IPS-NIHi7 (cell line): ENCODE results near the gene STAMBP.

Source experiments
- DNase-seq: peaks from one replicate; pipeline ENCODE4 v3.0.0; 2012; ENCODE audit warnings: mixed read lengths; ENCODE audit errors: extremely low spot score

The STAMBP gene

DNA sequence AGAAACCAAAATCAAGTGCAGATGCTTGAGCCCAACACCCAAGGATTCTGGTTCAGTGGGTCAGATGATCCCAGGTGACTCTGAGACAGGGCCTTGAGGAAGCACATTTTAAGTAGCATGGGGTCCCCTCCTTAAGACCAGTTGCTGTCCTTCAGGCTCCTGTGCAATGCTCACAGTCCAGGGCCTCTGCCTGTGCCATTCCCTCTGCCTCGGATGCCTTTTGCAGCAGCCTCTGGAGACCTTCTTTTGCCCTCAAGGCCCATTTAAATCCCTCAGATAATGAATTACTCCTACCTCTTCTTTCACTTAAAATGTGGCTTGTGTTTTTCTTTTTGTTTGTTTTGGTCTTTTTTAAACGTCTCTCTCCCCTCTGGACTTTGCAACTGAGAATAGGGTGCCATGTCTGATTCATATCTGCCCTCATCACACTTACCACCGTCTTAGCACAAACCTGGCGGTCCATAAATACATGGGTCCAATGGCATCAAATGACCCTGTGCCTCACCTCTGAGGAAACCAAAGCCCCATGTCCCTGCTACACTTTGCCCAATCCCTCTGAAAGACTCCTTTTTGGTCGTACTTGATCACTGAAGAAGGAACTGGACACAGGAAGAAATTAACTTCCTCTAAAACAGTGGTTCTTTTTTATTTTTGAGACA is 78.2 kb downstream of the STAMBP start:
- no peak for DNase-seq

DNA sequence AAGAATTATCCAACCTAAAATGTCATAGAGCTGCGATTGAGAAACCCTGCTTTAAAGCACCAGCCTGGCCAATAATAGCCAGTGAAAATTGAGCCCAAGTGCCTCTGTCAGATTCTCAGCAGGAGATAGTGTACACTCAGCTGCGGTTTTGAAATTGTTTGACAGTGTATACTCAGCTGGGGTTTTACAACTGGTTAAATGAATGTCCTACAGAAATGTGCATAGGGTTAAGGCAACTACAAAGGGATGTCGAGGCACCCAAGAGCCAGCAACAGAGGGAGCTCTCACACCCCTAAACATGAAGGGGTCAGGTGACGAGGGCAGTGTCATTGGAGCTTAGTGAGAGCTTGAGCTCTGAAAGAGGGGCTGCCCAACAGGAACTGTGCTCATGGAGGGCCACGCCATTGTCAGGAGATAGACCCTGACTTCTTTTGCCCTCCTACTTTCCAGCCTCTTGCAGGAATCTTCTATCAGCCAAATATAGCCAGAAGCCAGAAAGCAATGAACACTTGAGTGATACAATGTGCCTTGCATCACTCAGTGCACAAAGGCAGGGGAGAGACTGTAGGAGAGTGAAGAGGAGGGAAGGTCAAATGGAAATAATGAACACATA is 79.2 kb downstream of the STAMBP start:
- peak; percentile 73 for DNase-seq

DNA sequence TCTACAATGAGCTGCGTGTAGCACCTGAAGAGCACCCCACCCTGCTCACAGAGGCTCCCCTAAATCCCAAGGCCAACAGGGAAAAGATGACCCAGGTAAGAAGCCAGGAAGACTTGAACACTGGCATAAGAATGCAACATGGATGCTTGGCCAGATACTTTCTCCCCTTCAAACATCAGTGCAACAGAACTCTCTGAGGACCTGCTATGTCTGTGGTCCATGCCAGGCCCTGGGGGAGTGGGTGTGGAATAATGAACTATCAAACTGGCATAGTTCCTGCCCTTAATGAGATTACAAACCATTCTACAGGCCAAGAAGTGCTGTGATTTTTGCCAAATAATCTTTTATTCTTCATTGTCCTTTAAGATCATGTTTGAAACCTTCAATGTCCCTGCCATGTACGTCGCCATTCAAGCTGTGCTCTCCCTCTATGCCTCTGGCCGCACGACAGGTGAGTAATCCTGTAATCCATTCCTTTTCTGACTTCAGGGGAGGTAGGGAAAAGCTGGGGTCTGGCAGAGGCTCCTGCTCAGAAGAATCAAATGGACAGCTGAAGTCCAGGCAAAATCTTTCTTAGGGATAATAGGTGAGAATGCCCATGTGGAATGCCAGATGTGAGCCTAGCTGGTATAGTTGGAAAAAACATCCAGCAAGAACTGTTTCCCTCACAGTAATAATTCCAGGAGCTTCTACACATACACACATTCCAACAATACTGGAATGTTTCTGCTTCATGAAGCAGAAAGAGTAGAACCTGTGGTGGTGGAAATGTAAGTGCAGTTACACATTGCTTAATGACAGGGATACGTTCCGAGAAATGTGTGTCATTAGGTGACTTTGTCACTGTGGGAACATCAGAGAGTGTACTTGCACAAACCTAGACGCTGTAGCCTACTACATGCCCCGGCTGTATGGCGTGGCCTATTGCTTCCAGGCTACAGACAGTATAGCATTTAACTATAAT is 80.2 kb downstream of the STAMBP start:
- no peak for DNase-seq

DNA sequence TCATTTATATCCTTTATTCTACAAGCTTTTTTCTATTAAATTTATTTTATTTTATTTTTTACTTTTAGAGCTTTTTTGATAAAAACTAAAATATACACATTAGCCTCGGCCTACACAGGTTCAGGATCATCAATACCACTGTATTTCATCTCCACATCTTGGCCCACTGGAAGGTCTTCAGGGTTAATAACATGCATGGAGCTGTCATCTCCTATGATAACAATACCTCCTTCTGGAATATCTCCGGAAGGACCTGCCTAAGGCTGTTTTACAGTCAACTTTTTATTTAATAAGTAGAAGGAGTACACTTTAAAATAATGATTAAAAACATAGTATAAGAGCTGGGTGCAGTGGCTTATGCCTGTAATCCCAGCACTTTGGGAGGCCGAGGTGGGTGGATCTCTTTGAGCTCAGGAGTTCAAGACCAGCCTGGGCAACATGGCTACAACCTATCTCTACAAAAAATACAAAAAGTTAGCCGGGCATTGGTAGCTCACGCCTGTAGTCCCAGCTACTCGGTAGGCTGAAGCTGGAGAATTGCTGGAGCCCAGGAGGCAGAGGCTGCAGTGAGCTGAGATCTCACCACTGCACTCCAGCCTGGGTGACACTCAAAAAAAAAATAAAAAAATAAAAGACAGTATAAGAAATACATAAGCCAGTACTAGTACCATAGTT is 82.2 kb downstream of the STAMBP start:
- DNase-seq, result no peak

DNA sequence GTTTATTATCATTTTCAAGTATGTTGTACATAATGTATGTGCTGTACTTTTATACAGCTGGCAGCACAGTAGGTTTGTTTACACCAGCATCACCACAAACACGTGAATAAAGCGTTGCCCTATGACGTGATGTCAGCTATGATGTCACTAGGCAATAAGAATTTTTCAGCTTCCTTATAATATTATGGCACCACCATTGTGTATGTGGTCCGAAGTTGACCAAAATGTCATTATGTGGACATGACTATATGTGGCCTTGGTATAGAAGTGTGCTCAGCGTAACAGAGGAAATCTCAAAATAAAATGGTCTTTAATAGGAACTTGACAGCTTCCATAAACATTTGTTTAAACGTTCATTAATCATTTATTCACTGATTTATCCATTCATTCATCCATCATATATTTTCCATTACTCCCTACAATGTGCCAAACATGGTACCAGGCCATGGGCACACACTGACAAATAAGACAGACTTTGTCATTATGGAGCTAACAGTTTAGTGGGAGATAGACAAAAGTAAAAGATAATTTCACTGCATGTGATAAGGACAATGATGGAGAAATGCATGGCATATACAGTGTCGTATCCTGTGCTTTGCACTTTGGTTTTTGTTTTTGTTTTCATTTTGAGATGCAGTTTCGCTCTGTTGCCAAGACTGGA is 82.9 kb downstream of the STAMBP start:
- DNase-seq, result no peak

DNA sequence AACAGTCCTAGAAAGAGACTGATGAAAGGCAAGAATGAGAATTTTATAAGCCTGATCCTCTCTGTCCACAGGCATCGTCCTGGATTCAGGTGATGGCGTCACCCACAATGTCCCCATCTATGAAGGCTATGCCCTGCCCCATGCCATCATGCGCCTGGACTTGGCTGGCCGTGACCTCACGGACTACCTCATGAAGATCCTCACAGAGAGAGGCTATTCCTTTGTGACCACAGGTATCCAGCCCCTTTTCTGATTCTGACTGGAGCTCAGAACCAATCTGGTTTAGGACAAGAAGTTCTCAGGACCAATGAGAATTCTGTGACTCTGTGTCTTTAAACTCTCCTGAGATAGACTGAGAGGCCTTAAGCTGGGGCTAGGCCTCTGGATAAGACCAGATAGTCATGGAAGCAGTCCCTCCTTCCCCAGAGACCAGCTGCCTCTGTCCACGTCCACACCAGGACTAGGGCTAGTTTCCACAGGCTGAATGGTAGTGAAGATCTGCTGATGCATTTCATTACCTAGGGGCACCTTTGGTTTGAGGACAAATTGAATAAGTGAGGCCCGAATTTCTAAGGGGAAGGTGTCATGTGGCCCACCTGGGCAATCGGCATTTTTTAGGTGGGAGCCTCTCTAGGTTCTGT is 84.8 kb downstream of the STAMBP start:
- DNase-seq, result no peak

DNA sequence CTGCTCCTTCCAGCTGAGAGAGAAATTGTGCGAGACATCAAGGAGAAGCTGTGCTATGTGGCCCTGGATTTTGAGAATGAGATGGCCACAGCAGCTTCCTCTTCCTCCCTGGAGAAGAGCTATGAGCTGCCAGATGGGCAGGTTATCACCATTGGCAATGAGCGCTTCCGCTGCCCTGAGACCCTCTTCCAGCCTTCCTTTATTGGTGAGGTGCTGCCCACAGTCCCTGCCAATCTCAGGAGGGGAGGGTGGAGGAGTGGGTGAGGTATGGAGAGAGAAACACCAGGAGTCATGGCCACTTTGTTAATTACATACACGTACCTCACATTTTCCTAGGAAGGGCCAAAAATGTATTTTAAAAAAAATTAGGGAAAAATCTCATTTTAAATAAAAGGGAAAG is 85.9 kb downstream of the STAMBP start:
- DNase-seq, result no peak

DNA sequence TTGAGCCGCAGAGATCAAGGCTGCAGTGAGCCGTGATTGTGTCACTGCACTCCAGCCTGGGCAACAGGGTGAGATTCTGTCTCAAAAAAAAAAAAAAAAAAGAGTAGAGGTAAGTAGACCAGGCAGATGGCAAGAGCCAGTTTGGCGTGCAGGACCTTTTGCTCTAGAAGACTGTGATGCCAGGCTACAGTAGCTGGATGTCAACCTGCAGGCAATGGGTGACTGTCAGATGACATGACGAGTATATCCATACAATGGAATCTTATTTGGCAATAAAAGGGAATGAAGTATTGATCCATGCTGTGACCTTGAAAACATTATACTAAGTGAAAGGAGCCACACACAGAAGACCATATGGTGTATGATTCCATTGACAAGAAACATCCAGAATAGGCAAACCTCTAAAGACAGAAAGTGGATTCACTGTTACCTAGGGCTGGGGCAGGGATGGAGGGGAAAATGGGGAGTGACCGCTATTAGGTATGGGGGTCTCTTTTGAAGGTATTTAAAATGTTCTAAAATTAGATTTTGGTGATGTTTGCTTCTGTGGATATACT is 86.8 kb downstream of the STAMBP start:
- DNase-seq, result no peak

DNA sequence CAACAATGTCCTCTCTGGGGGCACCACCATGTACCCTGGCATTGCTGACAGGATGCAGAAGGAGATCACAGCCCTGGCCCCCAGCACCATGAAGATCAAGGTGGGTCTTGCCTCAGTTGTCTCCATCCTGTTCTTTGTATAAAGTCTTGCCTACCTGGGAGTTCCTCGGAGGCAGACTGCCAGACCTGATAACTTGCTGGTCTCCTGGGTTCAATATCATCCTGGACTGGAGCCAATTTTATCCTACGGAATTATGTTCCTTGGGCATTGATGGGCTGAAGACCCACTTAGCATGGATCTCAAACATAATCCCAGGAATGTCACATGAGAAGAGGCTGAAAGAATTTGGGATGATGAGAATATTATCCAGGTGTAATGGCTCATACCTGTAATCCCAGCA is 87.9 kb downstream of the STAMBP start:
- DNase-seq, result no peak

DNA sequence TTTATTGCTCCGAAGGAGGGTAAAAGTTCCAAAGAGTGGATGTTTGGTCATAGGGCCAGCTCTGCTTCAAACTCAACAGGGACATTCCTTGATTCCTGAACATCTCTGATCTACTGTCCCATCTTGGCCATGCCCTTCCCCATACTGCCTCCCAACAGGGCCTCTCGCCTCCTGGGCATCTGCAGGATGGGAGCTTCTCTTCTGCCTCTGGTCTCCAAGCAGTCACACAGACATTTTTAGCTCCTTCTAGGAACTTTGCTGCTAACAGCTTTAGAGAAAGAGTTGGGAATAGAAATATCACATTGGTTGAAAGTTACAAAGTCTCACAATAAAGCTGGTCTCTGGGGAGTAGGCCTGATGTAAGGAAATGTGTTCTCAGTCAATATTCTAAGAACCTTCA is 88.5 kb downstream of the STAMBP start:
- DNase-seq, result no peak

DNA sequence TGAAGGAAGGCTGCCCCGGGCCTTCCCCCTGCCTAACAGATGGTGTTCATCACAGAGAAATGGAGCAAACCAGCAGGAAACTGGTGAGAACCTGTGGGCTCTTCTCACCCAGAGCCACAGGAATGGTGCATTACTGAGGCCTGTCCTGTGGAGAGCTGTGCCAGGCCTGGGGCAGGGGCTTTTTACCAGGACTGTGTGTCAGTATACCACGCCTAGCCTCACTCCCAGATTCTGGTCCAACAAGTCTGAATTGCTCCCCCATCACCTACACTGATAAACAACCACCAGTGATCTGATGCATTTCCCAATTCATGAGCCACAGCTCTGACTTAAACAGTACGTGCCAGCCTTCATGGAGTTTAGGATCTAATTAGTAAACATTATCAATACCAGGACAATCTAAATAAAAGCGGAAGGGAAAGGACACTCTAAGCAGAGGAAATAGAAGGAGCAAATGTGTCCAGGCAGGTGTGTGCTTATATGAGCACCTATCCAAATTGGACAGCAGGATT is 89.0 kb downstream of the STAMBP start:
- no peak for DNase-seq

DNA sequence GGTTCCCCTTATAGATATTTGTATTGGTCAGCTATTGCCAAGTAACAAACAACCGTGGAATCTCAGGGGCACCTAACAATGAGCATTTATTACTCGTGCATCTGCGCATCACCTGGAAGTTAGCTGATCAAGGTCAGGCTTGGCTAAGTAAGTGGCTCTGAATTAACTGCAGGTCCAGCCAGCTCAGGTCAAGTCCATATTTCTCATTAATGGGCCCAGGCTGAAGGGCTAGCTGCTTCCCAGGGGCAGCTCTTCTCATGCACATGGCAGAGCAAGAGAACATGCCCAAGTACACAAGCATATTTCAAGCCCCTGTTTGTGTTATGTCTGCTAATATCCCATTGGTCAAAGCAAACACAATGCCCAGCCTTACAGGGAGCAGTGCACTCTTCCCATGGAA is 90.1 kb downstream of the STAMBP start:
- no peak for DNase-seq

DNA sequence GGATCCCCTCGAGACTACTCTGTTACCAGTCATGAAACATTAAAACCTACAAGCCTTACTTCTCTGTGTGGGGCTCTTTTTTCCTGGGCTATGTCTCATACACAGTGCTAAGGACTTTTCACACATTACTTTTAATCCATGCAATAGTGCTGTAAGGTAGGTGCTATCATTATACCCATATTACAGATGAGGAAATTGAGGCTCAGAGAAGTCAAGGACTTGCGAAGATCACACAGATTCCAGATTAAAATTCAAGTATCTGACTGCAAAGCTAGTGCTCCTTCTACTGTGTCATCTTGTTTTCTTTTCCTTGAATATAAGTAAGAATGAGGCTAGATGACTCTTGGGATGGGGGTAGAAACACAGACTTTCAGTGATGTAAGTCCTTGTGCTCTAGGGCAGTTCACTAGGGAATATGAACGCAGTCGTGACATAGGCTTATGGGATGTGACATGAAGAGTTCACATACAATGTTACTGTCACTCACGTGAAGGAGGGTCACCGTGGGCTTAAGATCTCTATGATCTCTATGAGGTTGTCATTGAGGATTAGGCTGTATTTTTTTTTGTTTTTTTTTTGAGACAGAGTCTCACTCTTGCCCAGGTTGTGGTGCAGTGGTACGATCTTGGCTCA is 91.0 kb downstream of the STAMBP start:
- DNase-seq, result no peak

DNA sequence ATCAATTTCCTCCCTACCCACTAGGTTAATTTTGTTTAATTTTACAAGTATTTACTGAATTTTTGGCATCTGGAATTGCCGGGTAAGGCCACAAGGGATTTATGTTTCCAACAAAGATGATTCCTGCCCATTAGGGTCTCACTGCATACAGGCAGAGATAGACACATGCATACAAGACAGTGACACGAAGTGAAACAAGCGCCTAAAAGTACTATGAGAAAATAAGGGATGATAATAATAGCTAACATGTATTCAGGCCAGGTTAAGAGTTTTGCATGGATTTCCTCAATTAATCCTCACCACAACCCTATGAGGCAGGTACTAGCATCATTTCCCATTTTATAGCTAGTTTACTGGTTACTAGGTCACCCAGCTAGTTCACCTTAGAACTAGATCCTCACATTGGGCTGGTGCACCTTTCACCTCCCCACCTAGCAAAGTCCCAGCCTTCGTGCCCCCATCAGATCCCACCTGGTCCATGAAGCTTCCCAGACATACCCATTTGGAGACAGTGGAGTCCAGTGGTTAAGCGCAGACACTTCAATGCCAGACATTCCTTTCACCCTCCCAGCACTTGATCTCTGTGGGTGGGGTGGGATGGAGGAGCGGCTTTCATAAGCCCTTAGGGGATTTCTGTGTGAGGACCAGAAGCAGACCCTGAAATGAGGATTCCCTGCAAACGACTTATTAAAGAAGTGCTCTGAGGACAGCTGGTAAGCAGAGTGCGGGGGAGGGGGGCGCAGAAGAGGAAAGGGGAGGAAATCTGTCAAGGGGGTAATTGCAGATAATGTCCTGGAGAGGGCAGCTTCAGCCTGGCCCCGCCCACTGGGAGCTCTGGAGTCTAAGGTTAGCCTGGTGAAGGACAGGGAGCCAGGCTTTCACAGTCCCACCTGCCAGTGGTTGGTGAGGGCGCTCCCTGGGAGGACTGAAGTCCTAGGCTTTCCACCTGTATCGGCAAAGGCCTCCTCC is 92.1 kb downstream of the STAMBP start:
- peak; percentile 95 for DNase-seq

DNA sequence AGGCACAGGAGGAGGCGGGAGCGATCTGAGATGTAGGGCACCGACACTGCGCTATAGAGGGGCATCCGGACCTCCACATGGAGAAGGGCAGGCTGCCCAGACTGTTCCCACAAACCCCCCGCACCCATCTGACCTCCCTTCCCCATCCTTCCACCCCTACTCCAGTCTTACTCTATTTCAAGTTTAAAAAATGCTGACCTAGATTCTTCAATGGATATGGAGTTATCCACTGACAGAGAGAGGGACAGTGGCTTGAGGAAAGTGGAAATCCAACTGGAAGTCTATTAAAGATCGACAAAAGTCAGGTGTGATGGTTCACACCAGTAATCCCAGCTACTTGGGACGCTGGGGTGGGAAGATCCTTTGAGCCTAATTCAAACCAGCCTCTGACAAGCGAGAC is 92.8 kb downstream of the STAMBP start:
- no peak for DNase-seq

DNA sequence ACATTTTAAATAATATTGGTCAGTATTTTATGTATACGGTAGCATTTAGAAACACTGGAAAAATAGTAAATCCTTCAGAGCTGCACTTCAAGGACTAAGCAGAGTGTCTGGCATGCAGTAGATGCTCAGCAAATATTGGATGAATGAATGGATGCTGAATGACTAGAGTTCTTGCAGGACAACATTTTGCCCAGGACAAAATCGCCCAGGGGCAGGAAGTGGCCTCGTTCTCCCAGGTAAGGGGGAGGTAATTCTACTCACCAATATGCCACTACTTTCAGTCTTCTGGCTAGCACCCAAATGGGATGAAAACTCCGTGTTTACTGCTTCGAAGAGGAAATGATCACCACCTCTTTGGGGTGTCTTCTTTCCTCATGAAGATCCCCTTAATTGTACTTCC is 93.9 kb downstream of the STAMBP start:
- no peak for DNase-seq
